Calu3 (cell line): Measurements from ENCODE around the gene CHAF1B. TPM values are rescaled to one million over a fixed set of nuclear protein-coding genes. Genes with fewer than 3 reads are reported as not detected.

Experiments used
- BruUV-seq: library from RNA; stranded (reverse); fragments of 400-500 nt; replicated peaks from 2 replicates; lab custom pipeline; 2021; lab: Mats Ljungman, UMichigan
- CTCF ChIA-PET: fragments of 300-600 bp; sonication (Branson Sonifier 250); formaldehyde crosslinking; loops from one replicate; lab custom pipeline; 2022; ENCODE audit warnings: antibody characterized with exemption; lab: Charles Lee
- DNase-seq: peaks from one replicate; pipeline ENCODE4 v3.0.0; 2022
- H3K27ac Mint-ChIP-seq: one replicate; pipeline ENCODE4 v1.8.0; 2022; ENCODE audit warnings: mixed read lengths; ENCODE audit not compliant: unreplicated experiment
- H3K27me3 Mint-ChIP-seq: one replicate; pipeline ENCODE4 v1.8.0; 2022; ENCODE audit warnings: mixed read lengths; ENCODE audit not compliant: unreplicated experiment
- H3K36me3 Mint-ChIP-seq: one replicate; pipeline ENCODE4 v1.8.0; 2022; ENCODE audit warnings: mild to moderate bottlenecking, moderate library complexity, mixed read lengths; ENCODE audit not compliant: insufficient read depth, unreplicated experiment
- H3K4me1 Mint-ChIP-seq: one replicate; pipeline ENCODE4 v1.8.0; 2022; ENCODE audit warnings: mild to moderate bottlenecking, low read depth, mixed read lengths; ENCODE audit not compliant: unreplicated experiment
- H3K4me3 Mint-ChIP-seq: one replicate; pipeline ENCODE4 v1.8.0; 2022; ENCODE audit warnings: mild to moderate bottlenecking, low read depth, moderate library complexity, mixed read lengths; ENCODE audit not compliant: unreplicated experiment
- H3K9me3 Mint-ChIP-seq: one replicate; pipeline ENCODE4 v1.8.0; 2022; ENCODE audit warnings: low read depth, mixed read lengths; ENCODE audit not compliant: unreplicated experiment
- intact Hi-C: fragments of 100-400 bp; cut with micrococcal nuclease; formaldehyde crosslinking; loops from one replicate; pipeline ENCODE4 v1.10.0; 2022; ENCODE audit not compliant: unreplicated experiment
- total RNA-seq: library from RNA; stranded (reverse); gene quantifications from 2 replicates; pipeline ENCODE4 v1.2.3, GENCODE V29; 2022
- TF ChIP-seq, protein P1 (sequence below): fragments of 200-600 bp; IDR thresholded peaks from one replicate; pipeline ENCODE4 v1.8.0; 2022; ENCODE audit warnings: antibody characterized with exemption; ENCODE audit not compliant: unreplicated experiment

CHAF1B gene
- total RNA-seq, 1 experiment from 2014 or later = 16.0 TPM

DNA sequence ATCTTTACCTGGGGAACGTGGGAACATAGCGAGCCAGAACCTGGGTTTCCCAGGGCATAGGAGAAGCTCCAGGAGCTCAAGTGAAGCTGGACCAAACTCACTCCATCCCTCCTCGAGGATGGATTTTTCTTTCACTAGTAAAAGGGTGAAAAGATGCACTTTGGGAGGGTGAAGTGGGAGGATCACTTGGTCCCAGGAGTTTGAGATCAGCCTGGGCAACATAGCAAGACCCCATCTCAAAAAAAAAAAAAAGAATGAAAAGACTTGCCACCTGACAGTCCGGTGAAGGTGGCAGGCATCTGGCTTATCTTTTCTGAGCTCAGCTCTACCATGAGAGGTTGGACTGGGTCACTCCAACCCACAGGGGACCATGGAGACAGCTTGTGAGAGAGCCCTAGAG is 42.3 kb downstream of the CHAF1B start:
- Mint-ChIP-seq H3K4me1 (peaks cover 13% of the 10 kb centered on the region), H3K36me3 (peaks cover 21% of the 10 kb centered on the region), H3K4me3 (no peak overlapping the region), H3K9me3 (no peaks in the 10 kb centered on the region), H3K27ac (no peak overlapping the region), H3K27me3 (no peaks in the 10 kb centered on the region)
- intact Hi-C loops = no loop called here
- no peak for DNase-seq
- BruUV-seq = no TSS peak
- CTCF ChIA-PET = no interaction called here
- TF ChIP-seq, protein P1, sequence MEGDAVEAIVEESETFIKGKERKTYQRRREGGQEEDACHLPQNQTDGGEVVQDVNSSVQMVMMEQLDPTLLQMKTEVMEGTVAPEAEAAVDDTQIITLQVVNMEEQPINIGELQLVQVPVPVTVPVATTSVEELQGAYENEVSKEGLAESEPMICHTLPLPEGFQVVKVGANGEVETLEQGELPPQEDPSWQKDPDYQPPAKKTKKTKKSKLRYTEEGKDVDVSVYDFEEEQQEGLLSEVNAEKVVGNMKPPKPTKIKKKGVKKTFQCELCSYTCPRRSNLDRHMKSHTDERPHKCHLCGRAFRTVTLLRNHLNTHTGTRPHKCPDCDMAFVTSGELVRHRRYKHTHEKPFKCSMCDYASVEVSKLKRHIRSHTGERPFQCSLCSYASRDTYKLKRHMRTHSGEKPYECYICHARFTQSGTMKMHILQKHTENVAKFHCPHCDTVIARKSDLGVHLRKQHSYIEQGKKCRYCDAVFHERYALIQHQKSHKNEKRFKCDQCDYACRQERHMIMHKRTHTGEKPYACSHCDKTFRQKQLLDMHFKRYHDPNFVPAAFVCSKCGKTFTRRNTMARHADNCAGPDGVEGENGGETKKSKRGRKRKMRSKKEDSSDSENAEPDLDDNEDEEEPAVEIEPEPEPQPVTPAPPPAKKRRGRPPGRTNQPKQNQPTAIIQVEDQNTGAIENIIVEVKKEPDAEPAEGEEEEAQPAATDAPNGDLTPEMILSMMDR = no peak

DNA sequence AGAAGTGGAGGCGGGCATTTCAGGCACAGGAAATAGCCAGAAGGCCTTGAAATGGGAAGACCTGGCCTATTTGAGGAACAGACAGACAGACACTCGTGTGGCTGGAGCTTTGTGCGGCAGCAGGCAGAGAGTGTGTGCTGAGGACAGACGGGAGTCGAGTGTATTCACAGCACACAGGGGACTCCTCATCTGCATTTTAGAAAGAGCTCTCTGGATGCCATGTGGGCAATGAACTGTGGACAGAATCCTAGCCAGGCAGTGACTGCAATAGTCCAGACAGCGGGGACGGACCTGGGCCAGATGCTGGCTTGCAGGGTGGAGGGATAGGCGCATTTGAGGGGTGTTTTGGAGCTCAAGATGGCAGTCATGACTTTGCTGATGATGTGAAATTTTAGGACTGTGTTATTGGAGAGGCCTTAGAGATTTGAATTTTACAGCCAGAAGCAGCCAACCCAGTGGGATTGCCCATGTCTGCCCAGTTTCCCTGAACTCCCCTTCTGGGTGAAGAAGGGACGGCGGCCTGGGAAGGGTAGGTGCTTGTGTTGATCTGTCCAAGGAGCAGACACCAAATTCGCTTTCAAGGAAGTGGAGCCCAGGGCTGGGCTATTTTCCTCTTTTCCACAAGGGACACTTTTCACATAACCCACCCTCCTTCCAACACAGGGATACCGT is 43.7 kb downstream of the CHAF1B start:
- TF ChIP-seq, protein P1 = no peak
- Mint-ChIP-seq H3K9me3 (no peaks in the 10 kb centered on the region), H3K27ac (peak overlapping the region; percentile 89), H3K4me1 (peaks cover 17% of the 10 kb centered on the region), H3K36me3 (peaks cover 19% of the 10 kb centered on the region), H3K4me3 (peak overlapping the region; percentile 74), H3K27me3 (no peaks in the 10 kb centered on the region)
- no peak for DNase-seq
- CTCF ChIA-PET = interaction anchor here (1.2 kb wide), 1 partner anchor 7 kb away, joined by 3 read pairs; no protein-coding TSS in a partner anchor
- intact Hi-C loops = no loop called here
- no TSS peak for BruUV-seq

DNA sequence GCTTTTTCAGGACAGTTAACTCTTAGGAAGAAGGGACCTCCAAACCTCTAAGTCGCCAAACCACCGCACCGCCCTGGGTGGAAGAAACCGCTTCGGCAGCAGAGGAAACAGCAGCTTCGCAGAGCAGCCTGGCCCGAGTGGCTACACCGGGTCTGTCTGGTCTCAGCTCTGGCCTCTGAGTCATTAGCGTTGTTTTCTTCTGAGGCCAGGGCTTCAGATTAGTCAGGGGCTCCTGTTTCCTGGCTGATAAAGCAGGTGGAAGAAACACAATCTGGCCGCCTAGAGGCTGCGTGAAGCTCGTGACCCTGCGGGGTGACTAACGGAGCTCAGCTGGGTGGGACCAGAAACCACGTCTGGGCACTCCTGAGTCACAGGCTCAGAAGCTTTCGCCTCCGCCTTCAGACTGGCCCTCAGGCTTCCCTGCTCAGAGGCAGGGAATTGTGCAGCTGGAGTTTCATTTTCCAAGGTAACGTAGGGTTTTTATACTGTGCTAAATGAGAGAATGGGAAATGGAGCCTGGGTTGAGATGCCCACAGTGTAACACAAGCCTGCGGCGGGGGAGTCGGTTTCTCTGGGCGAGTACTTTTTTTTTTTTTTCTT is 44.9 kb downstream of the CHAF1B start:
- CTCF ChIA-PET = interaction anchor here (0.6 to 1.4 kb wide), 4 partner anchors 8 to 567 kb away, joined by 3 to 4 read pairs (median 4); no protein-coding TSS in a partner anchor
- Mint-ChIP-seq H3K27me3 (no peaks in the 10 kb centered on the region), H3K9me3 (no peaks in the 10 kb centered on the region), H3K36me3 (peaks cover 29% of the 10 kb centered on the region), H3K27ac (peak overlapping the region; percentile 89), H3K4me1 (peaks cover 17% of the 10 kb centered on the region), H3K4me3 (peak overlapping the region; percentile 74)
- BruUV-seq = no TSS peak
- TF ChIP-seq, protein P1 = no peak
- intact Hi-C loops = loop anchor here (5.0 kb wide), 1 partner anchor 42 kb away; no protein-coding TSS in a partner anchor
- DNase-seq = peak; percentile 88

DNA sequence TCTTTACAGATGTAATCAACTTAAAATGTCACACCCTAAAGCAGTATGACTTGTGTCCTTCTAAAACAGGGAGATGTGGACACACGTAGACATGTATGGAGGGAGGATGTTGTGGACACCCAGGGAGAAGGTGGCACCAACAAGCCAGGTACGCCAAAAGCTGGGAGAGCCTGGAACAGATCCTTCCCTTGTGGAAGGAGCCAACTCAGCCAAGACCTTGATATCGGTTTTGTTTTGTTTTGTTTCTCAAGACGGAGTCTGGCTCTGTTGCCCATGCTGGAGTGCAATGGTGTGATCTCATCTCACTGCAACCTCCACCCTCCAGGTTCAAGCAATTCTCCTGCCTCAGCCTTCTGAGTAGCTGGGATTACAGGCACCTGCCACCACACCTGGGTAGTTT is 45.6 kb downstream of the CHAF1B start:
- DNase-seq = no peak
- TF ChIP-seq, protein P1 = no peak
- no TSS peak for BruUV-seq
- peak overlapping the region; percentile 74 for H3K4me3 Mint-ChIP-seq
- H3K9me3 Mint-ChIP-seq = no peaks in the 10 kb centered on the region
- peaks cover 30% of the 10 kb centered on the region for H3K36me3 Mint-ChIP-seq
- no peaks in the 10 kb centered on the region for H3K27me3 Mint-ChIP-seq
- H3K4me1 Mint-ChIP-seq = peaks cover 17% of the 10 kb centered on the region
- H3K27ac Mint-ChIP-seq = peak overlapping the region; percentile 89
- CTCF ChIA-PET = interaction anchor here (0.7 to 1.4 kb wide), 2 partner anchors 47 to 566 kb away, joined by 4 read pairs; no protein-coding TSS in a partner anchor
- intact Hi-C loops = loop anchor here (5.0 kb wide), 1 partner anchor 41 kb away; no protein-coding TSS in a partner anchor
